GM19328 (cell line): ENCODE results near the gene GABPB2.
A peak's percentile ranks its signal among the peaks of the same experiment; 100 is the strongest.

Source experiments
- ATAC-seq: cut with Tn5 transposase; IDR thresholded peaks from one replicate; pipeline ENCODE4 v1.9.1; 2021; ENCODE audit warnings: mild to moderate bottlenecking, moderate library complexity; ENCODE audit not compliant: unreplicated experiment

GABPB2 gene

GRCh38 chr1:151158326-151158725 lies 87.8 kb downstream of the GABPB2 start:
- no peak for ATAC-seq

DNA sequence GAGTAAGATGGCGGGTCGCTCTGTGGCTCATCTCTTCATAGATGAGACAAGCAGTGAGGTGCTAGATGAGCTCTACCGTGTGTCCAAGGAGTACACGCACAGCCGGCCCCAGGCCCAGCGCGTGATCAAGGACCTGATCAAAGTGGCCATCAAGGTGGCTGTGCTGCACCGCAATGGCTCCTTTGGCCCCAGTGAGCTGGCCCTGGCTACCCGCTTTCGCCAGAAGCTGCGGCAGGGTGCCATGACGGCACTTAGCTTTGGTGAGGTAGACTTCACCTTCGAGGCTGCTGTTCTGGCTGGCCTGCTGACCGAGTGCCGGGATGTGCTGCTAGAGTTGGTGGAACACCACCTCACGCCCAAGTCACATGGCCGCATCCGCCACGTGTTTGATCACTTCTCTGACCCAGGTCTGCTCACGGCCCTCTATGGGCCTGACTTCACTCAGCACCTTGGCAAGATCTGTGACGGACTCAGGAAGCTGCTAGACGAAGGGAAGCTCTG lies 88.2 kb downstream of the GABPB2 start:
- ATAC-seq: no peak

DNA sequence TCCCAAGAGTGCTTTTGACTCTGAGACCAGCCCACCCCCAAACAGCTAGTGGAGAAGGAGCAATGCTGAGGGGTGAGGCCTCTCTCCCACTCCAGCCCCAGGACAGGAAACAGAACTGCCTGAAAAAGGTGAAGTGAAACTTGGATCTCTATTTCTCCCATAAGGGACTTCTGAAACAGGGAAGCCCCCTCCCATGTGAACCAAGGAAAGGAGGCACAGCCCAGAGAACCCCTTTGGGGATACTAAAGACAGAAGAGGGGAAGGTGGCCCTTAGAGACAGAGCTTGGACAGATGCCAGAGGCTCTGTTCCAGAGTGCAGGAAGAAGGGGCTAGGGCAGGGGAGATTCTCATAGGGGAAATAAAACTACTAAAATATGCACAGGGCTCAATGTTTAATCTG lies 88.8 kb downstream of the GABPB2 start:
- no peak for ATAC-seq

DNA sequence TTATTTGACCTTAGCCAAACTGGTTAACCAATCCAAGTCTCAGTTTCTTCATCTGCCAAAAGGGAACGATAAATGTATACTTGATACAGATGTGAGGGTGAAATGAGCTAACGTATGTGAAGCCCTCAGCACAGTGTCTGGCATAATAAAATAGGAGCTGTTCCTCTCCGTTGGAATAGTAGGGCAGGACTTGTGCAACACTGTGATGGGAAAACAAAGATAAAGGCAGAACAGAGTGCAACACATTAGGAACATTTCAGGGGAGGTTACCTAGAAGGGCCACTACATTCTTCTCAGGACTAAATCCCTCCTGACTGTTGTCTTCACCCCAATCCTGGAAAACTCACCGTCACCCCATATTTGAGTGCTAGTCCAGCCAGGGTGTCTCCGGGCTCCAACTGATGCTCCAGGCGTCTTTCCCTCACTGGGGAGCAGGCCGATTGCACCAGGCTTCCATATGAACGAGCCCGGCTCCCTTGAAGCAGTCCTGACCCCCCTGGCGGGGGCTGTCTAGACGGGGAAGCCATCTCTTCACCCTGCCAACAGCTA lies 94.2 kb downstream of the GABPB2 start:
- no peak for ATAC-seq

DNA sequence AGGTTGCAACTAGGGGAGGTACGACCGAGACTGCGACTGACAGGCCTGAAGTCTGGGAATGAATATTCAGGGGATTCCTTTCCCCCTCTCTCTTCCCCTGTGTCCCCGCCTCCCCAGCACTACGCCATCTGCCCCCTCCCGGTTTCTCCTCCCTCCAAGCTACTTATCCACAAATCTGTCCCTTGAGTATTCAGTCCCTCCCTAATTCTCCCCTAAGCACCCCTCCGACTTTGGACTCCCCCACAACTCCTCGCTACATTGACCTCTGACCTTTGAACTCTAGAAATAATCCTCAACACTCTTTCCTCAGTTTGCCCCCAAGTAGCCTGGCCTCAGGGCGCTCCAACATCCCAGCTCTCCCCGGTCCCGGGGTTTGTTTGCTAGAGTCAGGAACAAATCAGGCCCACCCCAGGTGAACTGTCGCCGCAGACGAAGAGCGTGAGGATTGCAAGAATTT lies 94.7 kb downstream of the GABPB2 start:
- no peak for ATAC-seq

DNA sequence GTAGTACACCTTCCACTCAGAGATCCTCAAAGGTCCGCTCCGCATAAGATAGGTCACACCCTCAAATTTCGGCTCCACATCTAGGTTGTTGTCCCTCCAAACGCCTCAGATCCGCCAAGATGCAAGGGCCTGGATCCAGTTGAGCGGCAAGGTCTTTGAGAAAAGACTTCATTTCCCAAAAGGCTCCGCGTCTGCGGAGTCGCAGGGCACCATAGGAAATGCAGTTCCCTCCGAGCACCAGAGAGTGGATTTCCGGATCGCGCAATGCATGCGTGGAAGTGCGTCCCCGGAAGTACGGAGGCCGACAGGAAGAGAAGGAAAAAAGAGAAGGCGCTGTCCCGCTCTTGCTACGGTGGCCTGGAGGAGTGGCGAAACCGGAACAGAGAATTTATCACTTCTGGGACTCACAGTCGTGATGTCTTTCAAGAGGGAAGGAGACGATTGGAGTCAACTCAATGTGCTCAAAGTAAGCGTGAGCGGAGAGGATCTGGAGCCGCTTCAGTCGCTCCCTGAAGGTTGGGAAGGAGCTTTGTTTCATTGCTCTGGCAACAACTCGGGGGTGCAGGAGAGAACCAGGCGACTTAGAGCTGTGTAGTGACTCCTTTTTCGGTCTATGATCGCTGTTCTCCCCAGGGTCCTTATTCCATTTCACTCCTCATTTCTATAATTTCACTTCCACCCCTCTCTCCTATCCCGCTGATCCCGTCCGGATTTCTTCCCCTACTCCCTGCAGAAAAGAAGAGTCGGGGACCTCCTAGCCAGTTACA lies 95.4 kb downstream of the GABPB2 start, which contains the start of the genes LYSMD1 and SCNM1:
Gene LYSMD1 (minus strand): TSS at position 165 of the 767 bp plus-strand sequence. CDS start 644 bp downstream, outside the sequence.
Gene SCNM1 (plus strand): TSS at position 407 of the 767 bp plus-strand sequence. CDS start 9 bp downstream, at position 416.
- peak; percentile 85 for ATAC-seq

DNA sequence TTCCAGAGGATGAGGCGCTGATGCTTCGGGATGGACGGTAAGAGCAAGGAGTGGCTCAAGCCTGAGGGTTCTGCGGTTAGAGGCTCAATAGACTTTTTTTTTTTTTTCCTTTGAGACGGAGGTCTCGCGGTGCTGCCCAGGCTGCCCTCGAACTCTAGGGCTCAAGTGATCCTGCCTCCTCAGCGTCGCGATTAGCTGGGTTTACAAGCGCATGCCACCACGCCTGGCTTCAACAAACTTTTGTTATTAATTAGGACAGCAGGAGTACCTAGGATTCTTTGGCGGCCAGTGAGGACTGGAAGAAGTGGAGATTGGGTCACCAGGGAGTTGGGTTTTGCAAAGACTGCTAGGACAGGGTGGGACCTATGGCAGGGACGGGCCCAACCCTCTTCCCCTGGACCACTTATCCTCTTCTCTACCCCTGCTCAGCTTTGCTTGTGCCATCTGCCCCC lies 96.0 kb downstream of the GABPB2 start:
- no peak for ATAC-seq

- ATAC-seq: no peak
Observed at GRCh38 chr1:151167116-151167515, 96.6 kb downstream of the GABPB2 start.

GRCh38 chr1:151171190-151171589 lies 100.6 kb downstream of the GABPB2 start:
- no peak for ATAC-seq
